Measurements from ENCODE around the gene KIAA1958.

GRCh38 chr9:112664531-112664930, 177.9 kb downstream of the KIAA1958 start:
- TF ChIP-seq, protein P1, sequence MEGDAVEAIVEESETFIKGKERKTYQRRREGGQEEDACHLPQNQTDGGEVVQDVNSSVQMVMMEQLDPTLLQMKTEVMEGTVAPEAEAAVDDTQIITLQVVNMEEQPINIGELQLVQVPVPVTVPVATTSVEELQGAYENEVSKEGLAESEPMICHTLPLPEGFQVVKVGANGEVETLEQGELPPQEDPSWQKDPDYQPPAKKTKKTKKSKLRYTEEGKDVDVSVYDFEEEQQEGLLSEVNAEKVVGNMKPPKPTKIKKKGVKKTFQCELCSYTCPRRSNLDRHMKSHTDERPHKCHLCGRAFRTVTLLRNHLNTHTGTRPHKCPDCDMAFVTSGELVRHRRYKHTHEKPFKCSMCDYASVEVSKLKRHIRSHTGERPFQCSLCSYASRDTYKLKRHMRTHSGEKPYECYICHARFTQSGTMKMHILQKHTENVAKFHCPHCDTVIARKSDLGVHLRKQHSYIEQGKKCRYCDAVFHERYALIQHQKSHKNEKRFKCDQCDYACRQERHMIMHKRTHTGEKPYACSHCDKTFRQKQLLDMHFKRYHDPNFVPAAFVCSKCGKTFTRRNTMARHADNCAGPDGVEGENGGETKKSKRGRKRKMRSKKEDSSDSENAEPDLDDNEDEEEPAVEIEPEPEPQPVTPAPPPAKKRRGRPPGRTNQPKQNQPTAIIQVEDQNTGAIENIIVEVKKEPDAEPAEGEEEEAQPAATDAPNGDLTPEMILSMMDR (IDR thresholded peaks at IDR 0.05; ENCODE audit: low read depth, low read length, missing input control), result no peak
- TF ChIP-seq, protein P2, sequence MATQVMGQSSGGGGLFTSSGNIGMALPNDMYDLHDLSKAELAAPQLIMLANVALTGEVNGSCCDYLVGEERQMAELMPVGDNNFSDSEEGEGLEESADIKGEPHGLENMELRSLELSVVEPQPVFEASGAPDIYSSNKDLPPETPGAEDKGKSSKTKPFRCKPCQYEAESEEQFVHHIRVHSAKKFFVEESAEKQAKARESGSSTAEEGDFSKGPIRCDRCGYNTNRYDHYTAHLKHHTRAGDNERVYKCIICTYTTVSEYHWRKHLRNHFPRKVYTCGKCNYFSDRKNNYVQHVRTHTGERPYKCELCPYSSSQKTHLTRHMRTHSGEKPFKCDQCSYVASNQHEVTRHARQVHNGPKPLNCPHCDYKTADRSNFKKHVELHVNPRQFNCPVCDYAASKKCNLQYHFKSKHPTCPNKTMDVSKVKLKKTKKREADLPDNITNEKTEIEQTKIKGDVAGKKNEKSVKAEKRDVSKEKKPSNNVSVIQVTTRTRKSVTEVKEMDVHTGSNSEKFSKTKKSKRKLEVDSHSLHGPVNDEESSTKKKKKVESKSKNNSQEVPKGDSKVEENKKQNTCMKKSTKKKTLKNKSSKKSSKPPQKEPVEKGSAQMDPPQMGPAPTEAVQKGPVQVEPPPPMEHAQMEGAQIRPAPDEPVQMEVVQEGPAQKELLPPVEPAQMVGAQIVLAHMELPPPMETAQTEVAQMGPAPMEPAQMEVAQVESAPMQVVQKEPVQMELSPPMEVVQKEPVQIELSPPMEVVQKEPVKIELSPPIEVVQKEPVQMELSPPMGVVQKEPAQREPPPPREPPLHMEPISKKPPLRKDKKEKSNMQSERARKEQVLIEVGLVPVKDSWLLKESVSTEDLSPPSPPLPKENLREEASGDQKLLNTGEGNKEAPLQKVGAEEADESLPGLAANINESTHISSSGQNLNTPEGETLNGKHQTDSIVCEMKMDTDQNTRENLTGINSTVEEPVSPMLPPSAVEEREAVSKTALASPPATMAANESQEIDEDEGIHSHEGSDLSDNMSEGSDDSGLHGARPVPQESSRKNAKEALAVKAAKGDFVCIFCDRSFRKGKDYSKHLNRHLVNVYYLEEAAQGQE (IDR thresholded peaks at IDR 0.05), result no peak
- no peak for TF ChIP-seq JUND (IDR thresholded peaks at IDR 0.05)
- TF ChIP-seq RAD21 (IDR thresholded peaks at IDR 0.05), result no peak

Measured in liver (tissue), 3 donors.